MM.1S (cell line): ENCODE measurements around the gene DPP6.

Experiments
- DNase-seq: peaks from one replicate; pipeline ENCODE4 v3.0.0-alpha.2; 2015
- H2AFZ ChIP-seq: fragments of 300-600 bp; sonication (generic); 2 replicates; pipeline ENCODE4 v1.6.0; 2016; ENCODE audit warnings: antibody characterized with exemption, low read length
- H3F3A ChIP-seq: fragments of 300-600 bp; sonication (generic); 2 replicates; pipeline ENCODE4 v1.6.1; 2016; ENCODE audit warnings: mild to moderate bottlenecking, antibody characterized with exemption, low read length, moderate library complexity, mixed read lengths; ENCODE audit not compliant: insufficient read depth
- H3K27ac ChIP-seq: fragments of 300-600 bp; sonication (generic); 2 replicates; pipeline ENCODE4 v1.5.1; 2016; ENCODE audit warnings: mild to moderate bottlenecking, low read length
- H3K27me3 ChIP-seq: fragments of 300-600 bp; sonication (generic); replicated peaks from 2 replicates; pipeline ENCODE4 v1.6.0; 2016; ENCODE audit warnings: low read length; ENCODE audit not compliant: insufficient read depth
- H3K36me3 ChIP-seq: fragments of 300-600 bp; sonication (generic); replicated peaks from 2 replicates; pipeline ENCODE4 v1.6.1; 2016; ENCODE audit warnings: mild to moderate bottlenecking, low read length, mixed read lengths; ENCODE audit not compliant: insufficient read depth
- H3K4me1 ChIP-seq: fragments of 300-600 bp; sonication (generic); 2 replicates; pipeline ENCODE4 v1.6.1; 2016; ENCODE audit warnings: low read length, mixed read lengths
- H3K4me2 ChIP-seq: fragments of 300-600 bp; sonication (generic); 2 replicates; pipeline ENCODE4 v1.6.0; 2016; ENCODE audit warnings: low read depth, low read length
- H3K4me3 ChIP-seq: fragments of 300-600 bp; sonication (generic); 2 replicates; pipeline ENCODE4 v1.5.1; 2016; ENCODE audit warnings: low read length, mixed read lengths
- H3K79me2 ChIP-seq: fragments of 300-600 bp; sonication (generic); 2 replicates; pipeline ENCODE4 v1.6.1; 2016; ENCODE audit warnings: mixed run types, low read length, mixed read lengths
- H3K9ac ChIP-seq: fragments of 300-600 bp; sonication (generic); 2 replicates; pipeline ENCODE4 v1.6.1; 2016; ENCODE audit warnings: low read length, mixed read lengths
- H3K9me2 ChIP-seq: fragments of 300-600 bp; sonication (generic); replicated peaks from 2 replicates; pipeline ENCODE4 v1.6.1; 2016; ENCODE audit warnings: mild to moderate bottlenecking, low read length, mixed read lengths; ENCODE audit not compliant: insufficient read depth
- H3K9me3 ChIP-seq: fragments of 300-600 bp; sonication (generic); replicated peaks from 2 replicates; pipeline ENCODE4 v1.6.1; 2016; ENCODE audit warnings: mild to moderate bottlenecking, low read length, mixed read lengths; ENCODE audit not compliant: insufficient read depth
- H4K20me1 ChIP-seq: fragments of 300-600 bp; sonication (generic); 2 replicates; pipeline ENCODE4 v1.6.1; 2016; ENCODE audit warnings: mild to moderate bottlenecking, low read length, moderate library complexity, mixed read lengths; ENCODE audit not compliant: insufficient read depth
- CTCF ChIP-seq: fragments of 300-600 bp; sonication (generic); IDR thresholded peaks from 2 replicates; pipeline ENCODE4 v1.5.1; 2016; ENCODE audit warnings: antibody characterized with exemption, low read length, mixed read lengths
- EZH2 ChIP-seq: fragments of 300-600 bp; sonication (generic); optimal IDR thresholded peaks from 2 replicates; pipeline ENCODE3; 2017; ENCODE audit warnings: low read depth, mild to moderate bottlenecking, antibody characterized with exemption, low read length, mixed read lengths
- EZH2phosphoT487 ChIP-seq: fragments of 300-600 bp; sonication (generic); IDR thresholded peaks from 2 replicates; pipeline ENCODE4 v1.6.1; 2018; ENCODE audit warnings: antibody characterized with exemption, low read length

Gene DPP6

DNA sequence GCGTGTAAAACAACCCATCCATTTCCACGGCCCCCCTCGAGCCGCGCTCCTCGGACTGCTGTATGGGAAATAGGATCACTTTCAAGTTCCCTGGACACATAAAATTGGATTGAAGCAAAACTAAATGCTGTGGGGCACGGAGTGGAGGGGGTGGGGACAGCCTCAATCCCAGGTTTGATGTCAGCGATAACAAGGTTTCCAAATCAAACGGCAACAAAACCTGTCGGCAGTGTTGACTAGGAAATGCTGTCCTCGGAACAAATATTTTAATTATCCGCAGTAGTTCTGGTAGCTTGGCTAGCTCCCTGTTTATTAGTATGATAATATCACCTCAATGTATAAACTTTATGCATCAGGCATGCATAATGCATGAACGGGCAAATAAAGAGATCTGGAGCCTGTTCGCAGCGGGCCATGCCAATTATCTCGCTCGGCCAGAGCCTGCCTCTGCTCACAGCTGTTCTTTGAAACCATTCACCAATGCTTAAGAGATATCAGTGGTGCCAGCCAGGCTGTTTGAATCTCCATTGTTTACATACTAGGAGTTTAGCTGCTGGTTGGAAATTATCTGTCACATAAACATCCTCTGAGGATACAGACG lies 789.6 kb downstream of the DPP6 start:
- no peaks in the 10 kb centered on the region for H3K79me2 ChIP-seq
- no peak overlapping the region for H3K27ac ChIP-seq
- TF ChIP-seq EZH2 = no peak
- no peak for TF ChIP-seq CTCF
- no peak for TF ChIP-seq EZH2phosphoT487
- no peak overlapping the region for H3K9ac ChIP-seq
- H3F3A ChIP-seq = no peaks in the 10 kb centered on the region
- no peak overlapping the region for H2AFZ ChIP-seq
- no peak overlapping the region for H3K4me2 ChIP-seq
- no peaks in the 10 kb centered on the region for H3K36me3 ChIP-seq
- H3K4me1 ChIP-seq = no peaks in the 10 kb centered on the region
- no peaks in the 10 kb centered on the region for H4K20me1 ChIP-seq
- no peak overlapping the region for H3K4me3 ChIP-seq
- no peaks in the 10 kb centered on the region for H3K9me3 ChIP-seq
- H3K27me3 ChIP-seq = peaks cover 27% of the 10 kb centered on the region; the same call in 1 of the 2 replicates
- DNase-seq = no peak
- H3K9me2 ChIP-seq = no peaks in the 10 kb centered on the region

- H3K4me1 ChIP-seq = no peaks in the 10 kb centered on the region
- no peaks in the 10 kb centered on the region for H3K9me3 ChIP-seq
- H3K79me2 ChIP-seq = no peaks in the 10 kb centered on the region
- H3K9ac ChIP-seq = no peak overlapping the region
- TF ChIP-seq EZH2phosphoT487 (no peak), EZH2 (no peak), CTCF (no peak)
- H3K27ac ChIP-seq = no peak overlapping the region
- no peak overlapping the region for H2AFZ ChIP-seq
- no peaks in the 10 kb centered on the region for H4K20me1 ChIP-seq
- H3K36me3 ChIP-seq = no peaks in the 10 kb centered on the region
- no peak for DNase-seq
- no peak overlapping the region for H3K4me2 ChIP-seq
- no peaks in the 10 kb centered on the region for H3F3A ChIP-seq
- peaks cover 27% of the 10 kb centered on the region; the same call in 1 of the 2 replicates for H3K27me3 ChIP-seq
- no peaks in the 10 kb centered on the region for H3K9me2 ChIP-seq
- H3K4me3 ChIP-seq = no peak overlapping the region
Observed at GRCh38 chr7:154842591-154842990, 790.4 kb downstream of the DPP6 start.

- Histone ChIP-seq H3K79me2 (no peaks in the 10 kb centered on the region), H3K27me3 (peaks cover 21% of the 10 kb centered on the region; the same call in 1 of the 2 replicates), H3K4me2 (no peak overlapping the region), H3F3A (no peaks in the 10 kb centered on the region), H3K9me2 (no peaks in the 10 kb centered on the region), H3K36me3 (no peaks in the 10 kb centered on the region), H3K9me3 (no peaks in the 10 kb centered on the region), H4K20me1 (no peaks in the 10 kb centered on the region), H3K4me1 (no peaks in the 10 kb centered on the region), H3K4me3 (no peak overlapping the region), H3K27ac (no peak overlapping the region), H3K9ac (no peak overlapping the region), H2AFZ (no peak overlapping the region)
- no peak for TF ChIP-seq EZH2
- no peak for TF ChIP-seq CTCF
- no peak for TF ChIP-seq EZH2phosphoT487
- no peak for DNase-seq
Observed at GRCh38 chr7:154843670-154844237, 791.6 kb downstream of the DPP6 start.
